Spleen (tissue), 11 donors: ENCODE measurements around the gene RIPK1. TPM values are rescaled to one million over a fixed set of nuclear protein-coding genes. Genes with fewer than 3 reads are reported as not detected.
"Not testable (repeated sequence)": the region's sequence is repeated elsewhere in the genome, so short reads cannot be mapped to it uniquely, and the experiment has no call there.

Source experiments
- DNase-seq: peaks from one replicate; pipeline ENCODE4 v3.0.0-alpha.2; 2020
- H3K27ac ChIP-seq, 8 donors: fragments of 200-600 bp; sonication (generic) in 7 of 8; 1 replicate in 4 of 8; 2 replicates in 4 of 8; pipeline versions ENCODE4 v1.5.0 to v1.8.0; 2016 to 2021; ENCODE audit warnings: inconsistent platforms in 4 of 8, mild to moderate bottlenecking in 4 of 8, moderate library complexity in 1 of 8
- H3K27me3 ChIP-seq, 7 donors: fragments of 200-600 bp; sonication (generic) in 6 of 7; replicated peaks in 1 of 7; 1 replicate in 4 of 7; 2 replicates in 3 of 7; pipeline versions ENCODE4 v1.5.0 to v1.8.0; 2016 to 2021; ENCODE audit warnings: inconsistent platforms in 3 of 7, mild to moderate bottlenecking in 1 of 7
- H3K36me3 ChIP-seq, 6 donors: fragments of 200-600 bp; sonication (generic) in 5 of 6; 1 replicate in 4 of 6; 2 replicates in 2 of 6; pipeline versions ENCODE4 v1.5.0 to v1.8.0; 2016 to 2021; ENCODE audit warnings: inconsistent platforms in 2 of 6
- H3K4me1 ChIP-seq, 6 donors: fragments of 200-600 bp; sonication (generic) in 5 of 6; 1 replicate in 3 of 6; 2 replicates in 3 of 6; pipeline versions ENCODE4 v1.5.0 to v1.8.0; 2016 to 2021; ENCODE audit warnings: inconsistent platforms in 3 of 6
- H3K4me3 ChIP-seq, 8 donors: fragments of 200-600 bp; sonication (generic) in 7 of 8; 1 replicate in 4 of 8; 2 replicates in 4 of 8; pipeline versions ENCODE4 v1.5.0 to v1.8.0; 2016 to 2021; ENCODE audit warnings: inconsistent platforms in 4 of 8, mild to moderate bottlenecking in 4 of 8, moderate library complexity in 2 of 8
- H3K9me3 ChIP-seq, 8 donors: fragments of 200-600 bp; sonication (generic) in 7 of 8; 1 replicate in 4 of 8; 2 replicates in 4 of 8; pipeline versions ENCODE4 v1.5.0 to v1.8.0; 2016 to 2021; ENCODE audit warnings: inconsistent platforms in 4 of 8
- POLR2A ChIP-seq, 3 donors: fragments of 450-650 bp; IDR thresholded peaks; one replicate each; pipeline ENCODE4 v1.5.1; 2017; ENCODE audit warnings: antibody characterized with exemption in 3 of 3, mild to moderate bottlenecking in 1 of 3
- POLR2AphosphoS5 ChIP-seq, 3 donors: sonication (generic); formaldehyde crosslinking; IDR thresholded peaks; one replicate each; pipeline ENCODE4 v1.5.1; 2017; ENCODE audit warnings: antibody characterized with exemption in 3 of 3
- WGBS, 5 donors: extraction: QIAGEN DNeasy Blood & Tissue Kit in 3 of 5; methylation state at CpG; one replicate each; pipeline versions ENCODE4 v1.1.5 to v1.1.7; 2013 to 2018; 5-methylcytosine and 5-hydroxymethylcytosine counted together
- intact Hi-C: fragments of 100-400 bp; cut with DNase I; formaldehyde crosslinking; loops from one replicate; pipeline ENCODE4 v1.15.0; 2023; ENCODE audit warnings: low total_unique reads
- polyA plus RNA-seq, 3 donors: library from polyadenylated mRNA; stranded (reverse); fragments of 200-250 nt; gene quantifications; one replicate each; pipeline ENCODE4 v1.2.1, GENCODE V29; 2013
- total RNA-seq, 7 donors: library from RNA; depleted of rRNA in 3 of 7; stranded (reverse); fragments of >200 nt in 3 of 7; fragmentation: NEBNext Ultra II Directional in 4 of 7; extraction: Animal tissue kit (Norgen Biotek cat#: 25700) in 4 of 7; gene quantifications; one replicate each; pipeline versions ENCODE4 v1.1.0 to v1.2.1, GENCODE V29; 2016 to 2021
- TF ChIP-seq, protein P1 (sequence below), 11 experiments: fragments of 200-600 bp in 7 of 11; fragments of 450-650 bp in 4 of 11; sonication (generic) in 4 of 11; IDR thresholded peaks in 8 of 11; conservative IDR thresholded peaks in 3 of 11; 1 replicate in 7 of 11; 2 replicates in 4 of 11; pipeline versions ENCODE4 v1.4.0 to v1.8.0; 2016 to 2021; ENCODE audit warnings: antibody characterized with exemption in 11 of 11, inconsistent platforms in 4 of 11, mild to moderate bottlenecking in 1 of 11
- donor health status: healthy with polysubstance abuse.
- donor health status: DM: no; HTN: no; CAD: no; lungs with moderate emphysema.
- donor health status: DM: no; HTN: no; CAD: no.
- donor health status: Bipolar disorder and iron deficiency.
- donor health status: healthy.
- donor health status: DM: no; HTN: no; CAD: no.
- donor health status: DM: yes; HTN: yes; CAD: no.

Gene RIPK1
- total and polyA plus RNA-seq, 10 donors = 8.7 to 37.1 (median 27.1) TPM

DNA sequence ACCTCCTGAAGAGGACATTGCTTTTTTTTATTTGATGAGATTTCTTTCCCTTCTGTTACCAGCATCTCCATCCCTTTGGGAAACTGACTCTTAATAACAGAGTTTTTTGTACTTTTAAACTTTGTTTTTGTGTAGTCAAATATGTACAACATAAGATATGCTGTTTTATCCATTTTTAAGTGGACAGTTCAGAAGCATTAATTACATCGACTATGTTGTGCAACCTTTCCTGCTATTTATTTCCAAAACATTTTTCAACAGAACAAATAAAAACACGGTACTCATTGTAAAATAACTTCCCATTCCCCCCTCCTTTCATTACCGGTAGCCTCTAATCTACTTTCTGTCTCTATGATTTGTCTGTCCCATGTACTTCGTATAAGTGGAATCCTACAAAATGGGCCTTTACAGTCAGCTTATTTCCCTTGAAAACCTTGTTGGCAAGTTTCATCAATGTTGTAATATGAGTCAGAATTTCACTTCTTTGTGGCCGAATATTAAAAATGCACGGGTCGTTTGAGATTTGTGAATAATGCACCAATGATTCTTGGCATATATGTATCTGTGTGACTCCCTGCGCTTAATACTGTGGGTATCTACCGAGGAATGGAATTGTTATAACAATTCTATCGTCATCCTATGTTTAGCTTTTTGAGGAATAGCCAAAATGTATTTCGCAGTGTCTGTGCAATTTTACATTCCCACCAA, 11.1 kb upstream of the RIPK1 start:
- intact Hi-C loops = loop anchor here (5.0 kb wide), 1 partner anchor 210 kb away; no protein-coding TSS in a partner anchor
- Histone ChIP-seq H3K36me3 (no peaks in the 10 kb centered on the region), H3K9me3 (no peaks in the 10 kb centered on the region), H3K27me3 (no peaks in the 10 kb centered on the region), H3K4me1 (peaks cover 0 to 46% (median 25%) of the 10 kb centered on the region in 6 donors), H3K4me3 (no peak overlapping the region), H3K27ac (no peak overlapping the region)
- no peak for DNase-seq
- no peak for TF ChIP-seq POLR2A (IDR thresholded peaks at IDR 0.05)
- TF ChIP-seq, protein P1, sequence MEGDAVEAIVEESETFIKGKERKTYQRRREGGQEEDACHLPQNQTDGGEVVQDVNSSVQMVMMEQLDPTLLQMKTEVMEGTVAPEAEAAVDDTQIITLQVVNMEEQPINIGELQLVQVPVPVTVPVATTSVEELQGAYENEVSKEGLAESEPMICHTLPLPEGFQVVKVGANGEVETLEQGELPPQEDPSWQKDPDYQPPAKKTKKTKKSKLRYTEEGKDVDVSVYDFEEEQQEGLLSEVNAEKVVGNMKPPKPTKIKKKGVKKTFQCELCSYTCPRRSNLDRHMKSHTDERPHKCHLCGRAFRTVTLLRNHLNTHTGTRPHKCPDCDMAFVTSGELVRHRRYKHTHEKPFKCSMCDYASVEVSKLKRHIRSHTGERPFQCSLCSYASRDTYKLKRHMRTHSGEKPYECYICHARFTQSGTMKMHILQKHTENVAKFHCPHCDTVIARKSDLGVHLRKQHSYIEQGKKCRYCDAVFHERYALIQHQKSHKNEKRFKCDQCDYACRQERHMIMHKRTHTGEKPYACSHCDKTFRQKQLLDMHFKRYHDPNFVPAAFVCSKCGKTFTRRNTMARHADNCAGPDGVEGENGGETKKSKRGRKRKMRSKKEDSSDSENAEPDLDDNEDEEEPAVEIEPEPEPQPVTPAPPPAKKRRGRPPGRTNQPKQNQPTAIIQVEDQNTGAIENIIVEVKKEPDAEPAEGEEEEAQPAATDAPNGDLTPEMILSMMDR (IDR thresholded peaks at IDR 0.05 in 8 of 11, conservative IDR thresholded peaks at IDR 0.05 in 3 of 11) = no peak
- TF ChIP-seq POLR2AphosphoS5 (IDR thresholded peaks at IDR 0.05) = no peak
- 73 to 89% (median 78%) methylated on average over 11 of the region's 11 CpGs for WGBS, 5 donors

DNA sequence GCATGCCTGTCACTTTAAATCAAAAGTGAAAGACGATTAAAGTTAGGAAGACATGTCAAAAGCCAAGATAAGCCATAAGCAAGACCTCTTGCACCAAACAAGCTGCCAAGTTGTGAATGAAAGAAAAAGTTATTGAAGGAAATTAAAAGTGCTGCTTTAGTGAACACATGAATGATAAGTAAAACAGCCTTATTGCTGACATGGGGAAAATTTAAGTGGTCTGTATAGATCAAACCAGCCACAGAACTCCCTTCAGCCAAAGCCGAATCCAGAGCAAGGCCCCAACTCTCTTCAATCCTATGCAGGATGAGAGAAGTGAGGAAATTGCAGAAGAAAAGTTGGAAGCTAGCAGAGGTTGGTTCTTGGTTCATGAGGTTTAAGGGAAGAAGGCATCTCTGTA, 9.3 kb upstream of the RIPK1 start:
- H3K36me3 ChIP-seq = no peaks in the 10 kb centered on the region
- H3K4me1 ChIP-seq = peaks cover 0 to 35% (median 17%) of the 10 kb centered on the region in 6 donors
- DNase-seq = no peak
- TF ChIP-seq POLR2AphosphoS5 (IDR thresholded peaks at IDR 0.05) = no peak
- TF ChIP-seq POLR2A (IDR thresholded peaks at IDR 0.05) = no peak
- TF ChIP-seq, protein P1 (IDR thresholded peaks at IDR 0.05 in 8 of 11, conservative IDR thresholded peaks at IDR 0.05 in 3 of 11) = no peak
- no peaks in the 10 kb centered on the region for H3K9me3 ChIP-seq
- H3K4me3 ChIP-seq = no peak overlapping the region
- H3K27ac ChIP-seq = peak overlapping the region in 1 of 8 donors; percentile 26
- whole genome bisulfite sequencing, 5 donors = 42 to 57% (median 44%) methylated on average over 2 of the region's 2 CpGs
- no peaks in the 10 kb centered on the region for H3K27me3 ChIP-seq
- intact Hi-C loops = loop anchor here (5.0 kb wide), 1 partner anchor 212 kb away; no protein-coding TSS in a partner anchor

DNA sequence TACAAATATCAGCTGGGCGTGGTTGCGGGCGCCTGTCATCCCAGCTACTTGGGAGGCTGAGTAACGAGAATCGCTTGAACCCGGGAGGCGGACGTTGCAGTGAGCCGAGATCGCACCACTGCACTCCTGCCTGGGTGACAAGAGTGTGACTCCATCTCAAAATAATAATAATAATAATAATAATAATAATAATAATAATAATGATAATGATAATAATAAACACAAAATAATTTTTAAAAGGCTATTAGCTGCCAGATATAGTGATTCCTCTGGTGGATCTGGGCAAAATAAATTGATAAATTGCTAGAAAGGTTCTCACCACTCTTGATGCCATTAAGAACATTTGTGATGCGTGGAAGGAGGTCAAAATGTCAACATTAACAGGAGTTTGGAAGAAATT, 8.2 kb upstream of the RIPK1 start:
- intact Hi-C loops, H3K36me3 ChIP-seq, H3K4me3 ChIP-seq, H3K27me3 ChIP-seq, H3K27ac ChIP-seq, H3K9me3 ChIP-seq, DNase-seq: not testable (repeated sequence)
- peaks cover 0 to 33% (median 17%) of the 10 kb centered on the region in 6 donors for H3K4me1 ChIP-seq
- 91 to 99% (median 95%) methylated on average over 11 of the region's 11 CpGs for WGBS, 5 donors

DNA sequence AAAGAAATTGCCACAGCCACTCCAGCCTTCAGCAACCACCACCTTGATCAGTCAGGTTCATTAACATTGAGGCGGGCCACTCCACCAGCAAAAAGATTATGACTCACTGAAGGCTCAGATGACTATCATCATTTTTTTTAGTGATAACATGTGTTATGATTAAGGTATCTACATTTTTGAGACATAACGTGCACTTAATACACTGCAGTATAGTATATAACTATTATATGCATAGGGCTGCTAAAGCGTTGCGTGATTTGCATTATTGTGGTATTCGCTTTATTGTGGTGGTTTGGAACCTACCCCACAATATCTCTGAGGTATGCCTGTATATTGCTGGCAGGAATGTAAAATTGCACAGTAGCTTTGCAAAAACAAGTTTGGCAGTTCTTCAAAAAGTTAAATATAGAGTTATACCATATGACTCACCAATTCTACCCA, 6.8 kb upstream of the RIPK1 start:
- Histone ChIP-seq H3K4me1 (peaks cover 0 to 36% (median 14%) of the 10 kb centered on the region in 6 donors), H3K27me3 (no peaks in the 10 kb centered on the region), H3K9me3 (no peaks in the 10 kb centered on the region), H3K27ac (no peak overlapping the region), H3K4me3 (no peak overlapping the region), H3K36me3 (no peaks in the 10 kb centered on the region)
- DNase-seq = no peak
- intact Hi-C loops = no loop called here
- TF ChIP-seq, protein P1 (IDR thresholded peaks at IDR 0.05 in 8 of 11, conservative IDR thresholded peaks at IDR 0.05 in 3 of 11) = no peak
- TF ChIP-seq POLR2AphosphoS5 (IDR thresholded peaks at IDR 0.05) = no peak
- no peak for TF ChIP-seq POLR2A (IDR thresholded peaks at IDR 0.05)
- WGBS, 5 donors = 76 to 89% (median 84%) methylated on average over 5 of the region's 5 CpGs

DNA sequence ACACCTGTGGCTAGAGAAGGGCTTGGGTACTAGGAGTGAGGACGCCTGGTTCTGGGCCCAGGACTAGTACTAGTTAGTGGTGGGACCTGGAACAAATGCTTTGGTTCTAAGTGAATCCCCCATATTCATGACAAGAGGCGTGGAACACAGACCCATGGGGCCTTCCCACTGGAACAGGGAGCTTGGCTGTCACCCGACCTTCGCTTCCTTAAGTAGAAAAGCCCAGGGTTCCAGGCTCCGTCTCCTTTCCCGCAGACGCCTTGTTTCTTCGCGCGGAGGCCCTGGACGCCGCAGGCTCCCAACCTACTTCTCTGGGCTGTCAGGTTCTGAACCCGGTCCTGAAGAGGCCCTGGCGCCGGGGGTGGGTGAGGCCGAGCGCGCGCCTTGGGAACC, 5.0 kb upstream of the RIPK1 start:
- H3K27me3 ChIP-seq, H3K9me3 ChIP-seq, intact Hi-C loops, H3K36me3 ChIP-seq: not testable (repeated sequence)
- Histone ChIP-seq H3K4me1 (peaks cover 0 to 53% (median 24%) of the 10 kb centered on the region in 6 donors), H3K27ac (peak overlapping the region; percentile 84 to 97 (median 96)), H3K4me3 (peak overlapping the region in 7 of 8 donors; percentile 61 to 88 (median 70))
- peak; percentile 72 for DNase-seq
- WGBS, 5 donors = 3 to 8% (median 5%) methylated on average over 6 to 15 of the region's 19 CpGs; no CpG with 5 or more reads in 1 of the 5 donors
